ENCODE data around the gene UGT1A10. TPM values are rescaled to one million over a fixed set of nuclear protein-coding genes. Genes with fewer than 3 reads are reported as not detected.
"Not testable (repeated sequence)": the region's sequence is repeated elsewhere in the genome, so short reads cannot be mapped to it uniquely, and the experiment has no call there.

Gene UGT1A10
- total RNA-seq, 1 donor from 2014 or later: not detected

DNA sequence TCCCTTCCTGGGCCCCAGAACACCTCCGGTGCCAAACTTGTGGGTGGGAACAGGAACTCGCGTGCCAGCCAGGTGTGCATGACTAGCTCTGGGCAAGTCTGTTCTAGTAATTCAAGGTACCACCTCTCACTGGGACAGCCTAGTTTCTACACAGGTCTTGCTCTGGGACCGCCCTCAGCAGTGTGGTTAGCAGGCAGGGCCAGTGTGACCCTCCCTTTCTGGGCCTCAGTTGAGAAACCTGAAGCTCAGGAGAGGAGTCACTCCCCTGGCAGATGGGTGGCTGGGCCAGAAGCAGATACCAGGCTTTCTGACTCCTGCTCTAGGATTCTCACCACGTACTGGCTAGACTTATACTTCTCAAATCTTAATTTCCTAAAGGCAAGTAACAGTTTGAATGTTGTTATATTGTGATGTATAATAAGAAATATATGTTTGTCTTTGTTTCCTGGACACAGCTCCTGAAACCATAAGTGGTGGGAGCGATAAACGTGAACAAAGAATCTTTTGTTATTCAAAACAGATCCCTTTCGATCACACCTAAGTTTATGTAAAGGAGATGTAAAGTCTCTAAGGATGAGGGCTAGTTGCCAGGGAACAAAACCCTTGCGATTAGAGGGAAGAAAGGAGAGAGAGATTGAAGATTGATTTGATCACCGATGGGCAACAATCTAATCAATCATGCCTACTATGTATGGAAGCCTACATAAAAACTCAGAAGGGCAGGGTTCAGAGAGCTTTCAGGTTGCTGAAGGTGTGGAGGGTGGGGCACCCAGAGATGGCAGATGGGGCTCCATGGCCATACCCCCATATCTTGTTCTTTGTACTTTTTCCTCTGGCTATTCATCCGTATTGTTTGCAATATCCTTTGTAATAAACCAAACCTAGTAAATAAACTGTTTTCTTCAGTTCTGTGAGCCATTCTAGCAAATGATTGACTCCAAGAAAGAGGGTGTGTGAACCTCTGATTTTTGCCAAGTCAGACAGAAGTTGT is 55.5 kb downstream of the UGT1A10 start:
- DNase-seq (ENCODE audit: low read depth): no peak

DNA sequence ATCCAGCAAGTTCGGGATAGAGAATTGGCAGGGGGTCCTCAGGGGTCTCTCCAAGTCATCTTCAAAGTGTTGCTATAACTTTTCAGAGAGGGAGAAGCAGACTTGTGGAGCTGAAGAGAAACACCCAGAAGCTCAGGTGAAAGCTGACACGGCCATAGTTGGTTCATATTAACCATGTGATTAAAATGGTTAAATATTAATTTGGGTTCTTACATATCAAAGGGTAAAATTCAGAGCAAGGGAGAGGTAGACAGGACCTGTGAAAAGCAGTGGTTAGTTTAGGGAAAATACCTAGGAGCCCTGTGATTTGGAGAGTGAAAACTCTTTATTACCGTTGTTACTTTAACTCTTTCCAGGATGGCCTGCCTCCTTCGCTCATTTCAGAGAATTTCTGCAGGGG is 56.4 kb downstream of the UGT1A10 start, which contains the start of gene UGT1A6:
Gene UGT1A6, plus strand, starts transcription at position 243 of the 400 bp plus-strand sequence. Its CDS starts 115 bp downstream, at position 358.
- DNase-seq (ENCODE audit: low read depth): no peak

DNA sequence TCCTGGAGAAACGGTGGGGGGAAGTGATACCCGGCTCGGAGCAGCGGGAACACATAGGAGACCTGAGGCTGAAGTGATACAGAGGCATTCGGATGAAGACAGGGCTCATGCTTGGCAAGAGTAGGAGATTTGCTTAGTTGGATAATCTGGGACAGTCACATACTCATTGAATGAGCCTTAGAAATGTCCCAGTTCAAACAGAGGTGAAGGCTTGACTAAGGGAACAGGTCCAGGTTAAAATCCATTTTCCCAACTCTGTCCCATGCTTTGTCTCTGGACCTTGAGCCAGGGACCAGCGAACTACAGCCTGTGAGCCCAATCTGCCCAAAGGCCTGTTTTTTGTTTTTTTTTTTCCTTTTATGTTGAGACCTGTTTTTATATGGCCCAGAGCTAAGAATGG is 57.7 kb downstream of the UGT1A10 start:
- DNase-seq (ENCODE audit: low read depth): no peak

DNA sequence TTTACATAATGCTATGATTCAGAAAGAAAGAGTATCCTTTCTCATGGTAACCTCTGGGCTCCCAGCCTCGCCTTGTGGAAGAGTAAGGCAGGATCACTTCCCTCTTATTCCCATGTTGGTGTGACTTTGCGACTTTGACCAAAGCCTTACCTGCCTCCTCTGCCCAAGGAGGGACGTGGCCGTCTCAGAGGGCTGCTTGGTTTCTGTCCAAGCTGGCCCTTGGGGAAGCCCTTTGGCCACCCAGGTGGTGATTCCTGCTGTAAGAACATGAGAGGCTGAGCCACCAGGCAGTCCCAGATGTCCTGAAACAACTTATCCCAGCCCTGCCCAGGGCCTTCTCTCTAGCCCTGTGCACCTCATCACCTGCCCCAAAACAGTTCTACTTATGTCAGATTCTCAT is 62.5 kb downstream of the UGT1A10 start:
- DNase-seq (ENCODE audit: low read depth): no peak

DNA sequence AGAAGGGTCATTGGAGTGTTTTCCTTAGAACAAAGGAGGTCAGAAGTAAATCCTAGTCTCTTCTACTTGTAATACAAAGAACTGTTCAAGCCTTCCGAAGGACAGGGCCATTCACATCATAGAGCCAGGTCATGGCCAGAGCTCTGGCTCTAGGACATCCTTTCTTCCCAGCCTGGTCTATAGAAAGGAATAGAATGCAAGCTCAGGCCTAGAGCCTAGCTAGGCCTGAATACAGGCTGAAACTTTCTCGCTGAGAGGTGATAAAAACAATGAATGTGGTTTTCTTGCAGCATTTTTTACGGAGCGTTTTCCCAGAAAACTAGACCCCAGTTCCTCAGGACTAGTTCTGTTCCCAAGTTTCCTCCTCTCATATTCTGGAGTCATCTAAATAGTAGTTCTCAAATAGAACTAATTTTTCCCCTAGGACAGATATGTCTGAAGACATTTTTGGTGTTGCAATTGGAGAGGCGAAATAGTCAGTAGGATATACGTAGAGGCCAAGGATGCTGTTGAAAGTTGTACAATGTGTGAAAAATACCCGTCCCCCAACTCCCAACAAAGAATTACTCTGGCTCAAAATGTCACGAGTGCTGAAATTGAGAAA is 63.3 kb downstream of the UGT1A10 start:
- no peak for DNase-seq (ENCODE audit: low read depth)

DNA sequence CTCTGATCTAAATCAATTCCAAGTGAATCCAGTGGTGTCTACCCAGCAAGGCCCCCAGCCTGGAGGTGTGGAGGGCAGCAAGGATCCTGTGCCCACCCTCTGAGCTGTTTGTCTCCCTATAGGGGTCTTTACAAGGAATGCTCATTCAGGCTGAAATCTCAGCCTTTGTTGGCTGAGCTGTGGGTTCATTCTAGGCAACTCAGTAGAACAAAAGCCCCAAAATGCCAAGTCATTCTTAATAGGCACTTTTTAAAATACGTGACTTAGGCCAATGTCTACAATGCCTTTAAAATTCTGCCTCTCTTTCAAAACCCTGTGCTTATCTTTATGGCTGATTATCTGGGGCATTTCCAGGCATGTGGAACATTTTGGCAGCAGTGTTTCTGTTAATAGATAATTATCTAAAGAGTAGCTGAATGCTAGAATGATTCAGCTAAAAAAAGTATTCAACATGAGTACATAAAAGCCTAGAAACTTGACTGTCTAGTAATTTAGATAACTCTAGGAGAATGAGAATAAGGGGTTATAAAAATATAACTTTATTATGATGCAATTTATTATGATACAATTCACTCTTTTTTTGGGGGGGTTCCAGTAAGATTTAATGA is 63.9 kb downstream of the UGT1A10 start:
- DNase-seq (ENCODE audit: low read depth): no peak

DNA sequence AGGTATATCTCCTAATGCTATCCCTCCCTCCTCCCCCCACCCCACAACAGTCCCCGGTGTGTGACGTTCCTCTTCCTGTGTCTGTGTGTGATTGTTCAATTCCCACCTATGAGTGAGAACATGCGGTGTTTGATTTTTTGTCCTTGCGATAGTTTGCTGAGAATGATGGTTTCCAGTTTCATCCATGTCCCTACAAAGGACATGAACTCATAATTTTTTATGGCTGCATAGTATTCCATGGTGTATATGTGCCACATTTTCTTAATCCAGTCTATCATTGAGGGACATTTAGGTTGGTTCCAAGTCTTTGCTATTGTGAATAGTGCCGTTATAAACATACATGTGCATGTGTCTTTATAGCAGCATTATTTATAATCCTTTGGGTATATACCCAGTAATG is 64.6 kb downstream of the UGT1A10 start:
- not testable (repeated sequence) for DNase-seq (ENCODE audit: low read depth)

DNA sequence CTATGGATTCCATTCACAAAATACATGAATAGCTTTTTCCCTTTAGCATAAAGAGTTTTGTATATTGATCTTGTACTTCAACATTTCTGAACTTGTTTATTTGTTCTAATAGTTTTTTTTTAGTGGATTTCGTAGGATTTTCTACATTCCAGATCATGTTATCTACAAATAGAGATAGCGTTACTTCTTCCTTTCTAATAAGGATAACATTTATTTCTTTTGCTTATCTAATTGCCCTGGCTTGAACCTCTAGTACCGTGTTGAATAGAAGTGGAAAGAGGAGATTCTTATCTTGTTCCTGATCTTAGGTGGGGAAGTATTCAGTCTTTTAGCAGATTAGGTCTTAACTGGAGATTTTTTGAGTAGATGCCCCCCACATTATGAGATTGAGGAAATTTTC is 66.0 kb downstream of the UGT1A10 start:
- DNase-seq (ENCODE audit: low read depth): no peak

DNA sequence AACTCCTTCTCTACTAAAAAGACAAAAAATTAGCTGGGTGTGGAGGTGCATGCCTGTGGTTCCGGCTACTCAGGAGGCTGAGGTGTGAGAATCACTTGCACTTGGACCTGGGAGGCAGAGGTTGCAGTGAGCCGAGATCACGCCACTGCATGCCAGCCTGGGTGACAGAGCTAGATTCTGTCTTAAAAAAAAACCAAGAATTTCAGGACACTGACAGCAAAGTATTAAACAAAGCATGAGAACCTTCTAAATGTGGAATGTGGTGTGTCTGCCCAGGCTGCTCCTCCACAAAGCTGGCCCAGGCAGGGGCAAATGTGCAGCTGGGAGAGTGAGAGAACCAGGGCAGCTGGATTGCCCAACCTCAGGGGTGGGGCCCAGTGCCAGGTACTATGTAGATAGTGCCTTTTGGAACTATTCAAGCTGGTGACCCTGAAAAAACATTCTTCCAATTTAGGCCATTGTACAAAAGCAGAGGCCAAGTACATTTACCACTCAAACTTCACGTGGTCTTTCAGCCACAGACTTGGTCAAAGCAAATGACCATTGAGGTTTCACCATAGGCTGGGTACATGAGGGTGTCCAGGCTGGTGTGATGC is 69.8 kb downstream of the UGT1A10 start:
- DNase-seq (ENCODE audit: low read depth): peak; percentile 7

DNA sequence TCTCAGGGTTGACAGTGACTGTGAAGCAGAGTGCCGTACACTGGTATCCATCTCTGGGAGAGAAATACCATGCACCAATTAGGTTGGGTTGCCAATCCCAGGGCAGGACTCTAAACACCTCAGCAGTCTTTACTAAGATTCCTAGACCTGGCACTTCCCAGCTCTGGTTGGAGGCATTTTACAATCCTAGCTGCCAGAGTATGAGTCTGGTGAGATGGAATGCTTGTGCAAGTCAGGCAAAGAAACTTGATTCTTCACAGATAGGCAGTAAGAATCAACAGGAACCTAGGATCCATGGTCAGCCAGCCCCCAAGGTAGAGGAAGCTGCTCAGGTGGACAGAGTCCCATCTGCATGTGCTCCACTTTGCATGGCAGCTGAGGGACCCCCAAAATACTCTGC is 70.5 kb downstream of the UGT1A10 start:
- no peak for DNase-seq (ENCODE audit: low read depth)

DNA sequence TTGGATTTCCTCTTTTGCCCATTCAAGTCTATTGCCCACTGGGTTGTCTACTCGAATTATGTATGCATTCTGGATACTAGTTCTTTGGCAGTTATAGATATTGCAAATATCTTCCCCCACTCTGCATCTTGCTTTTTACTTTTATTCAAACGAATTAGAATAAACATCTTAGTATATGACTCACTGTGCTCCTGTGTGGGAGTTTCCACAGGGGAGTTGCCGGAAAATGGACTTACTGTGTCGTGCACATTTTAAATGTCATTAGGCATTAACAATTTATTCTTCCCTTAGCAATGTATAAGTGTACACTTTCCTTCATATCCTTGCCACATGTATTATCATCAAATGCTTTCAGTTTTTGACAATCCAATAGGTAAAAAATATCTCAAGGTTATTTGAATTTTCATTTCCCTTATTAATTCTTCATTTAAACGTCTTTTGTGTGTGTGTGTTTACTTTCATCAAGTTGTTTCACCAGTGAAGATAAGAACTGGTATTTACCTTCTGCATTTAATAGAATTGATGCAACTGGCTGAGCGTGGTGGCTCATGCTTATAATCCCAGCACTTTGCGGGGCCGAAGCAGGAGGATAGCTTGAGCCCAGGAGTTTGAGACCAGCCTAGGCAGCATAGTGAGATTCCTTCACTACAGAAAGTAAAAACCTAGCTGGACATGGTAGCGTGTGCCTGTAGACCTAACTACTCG is 71.8 kb downstream of the UGT1A10 start:
- DNase-seq (ENCODE audit: low read depth): no peak

DNA sequence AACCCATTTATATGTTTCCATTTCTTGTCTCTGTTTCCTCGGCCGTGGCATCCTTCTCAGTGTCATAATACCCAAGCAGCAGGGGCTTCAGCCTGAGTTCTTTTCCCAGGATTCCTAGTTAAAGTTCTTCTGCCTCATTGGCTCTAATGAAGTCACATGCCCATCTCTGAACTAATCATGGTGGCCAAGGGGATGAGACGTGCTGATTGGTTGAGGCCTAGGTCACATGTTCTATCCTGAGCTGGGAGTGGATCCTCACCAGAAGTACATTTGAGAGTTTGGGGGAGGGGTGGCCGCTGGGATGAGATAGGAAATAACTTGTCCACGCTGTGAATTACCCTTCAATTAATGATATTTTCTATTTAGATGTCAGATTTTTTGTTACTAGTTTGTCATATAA is 72.7 kb downstream of the UGT1A10 start:
- no peak for DNase-seq (ENCODE audit: low read depth)

DNA sequence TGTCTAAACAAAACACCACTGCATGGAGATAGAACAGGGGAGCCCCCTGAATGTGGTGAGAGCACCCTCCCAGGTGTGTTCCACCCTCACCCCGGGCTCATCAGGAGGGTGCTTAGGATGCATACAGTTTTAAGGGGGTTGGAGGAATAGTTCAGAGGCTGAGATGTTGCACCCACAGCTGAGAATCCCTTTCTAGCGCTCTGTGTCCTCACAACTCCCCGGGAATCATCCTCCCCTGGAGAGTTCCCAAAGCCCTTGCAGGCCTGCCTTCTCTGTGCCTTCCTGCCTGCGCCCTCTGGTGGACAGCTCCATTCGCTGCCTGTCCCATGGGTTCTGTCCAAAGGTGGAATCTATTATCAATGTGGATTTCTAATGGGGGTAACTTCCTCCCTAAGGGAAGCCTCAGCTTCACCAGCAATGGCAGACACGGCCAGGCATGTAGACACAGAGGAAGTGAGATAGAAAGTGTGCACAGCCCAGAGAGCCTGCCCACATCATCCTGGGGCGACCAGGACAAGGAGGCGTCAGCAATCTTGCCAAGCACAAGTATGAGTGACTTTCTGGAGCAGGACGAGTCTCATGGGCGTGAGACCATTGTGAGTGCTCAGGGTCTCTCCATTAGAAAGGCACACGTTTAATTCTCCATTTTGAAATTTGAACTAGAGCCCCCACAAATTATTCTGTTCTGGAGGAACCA is 75.2 kb downstream of the UGT1A10 start:
- peak; percentile 81 for DNase-seq (ENCODE audit: low read depth)

DNA sequence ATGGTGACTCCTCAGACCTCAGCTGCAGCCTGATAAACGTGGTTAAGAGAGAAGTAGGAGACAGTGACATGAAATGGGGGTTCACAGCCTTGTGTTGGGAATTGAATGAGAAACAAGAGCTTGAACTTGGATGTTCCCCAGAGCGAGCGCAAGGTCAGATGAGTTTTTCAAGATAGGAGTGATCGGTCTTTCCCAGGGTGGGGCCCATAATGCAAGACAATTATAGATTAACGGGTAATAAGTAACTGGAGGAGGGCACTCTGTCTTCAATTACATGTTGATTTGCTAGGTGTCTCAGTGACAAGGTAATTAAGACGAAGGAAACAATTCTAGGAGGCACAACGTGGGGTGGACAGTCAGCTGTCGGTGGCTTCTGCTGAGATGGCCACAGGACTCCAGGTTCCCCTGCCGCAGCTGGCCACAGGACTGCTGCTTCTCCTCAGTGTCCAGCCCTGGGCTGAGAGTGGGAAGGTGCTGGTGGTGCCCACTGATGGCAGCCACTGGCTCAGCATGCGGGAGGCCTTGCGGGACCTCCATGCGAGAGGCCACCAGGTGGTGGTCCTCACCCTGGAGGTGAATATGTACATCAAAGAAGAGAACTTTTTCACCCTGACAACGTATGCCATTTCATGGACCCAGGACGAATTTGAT is 76.5 kb downstream of the UGT1A10 start, which contains the start of gene UGT1A5:
Gene UGT1A5, plus strand, starts transcription at position 297 of the 651 bp plus-strand sequence. Its CDS starts 85 bp downstream, at position 382.
- no peak for DNase-seq (ENCODE audit: low read depth)

DNA sequence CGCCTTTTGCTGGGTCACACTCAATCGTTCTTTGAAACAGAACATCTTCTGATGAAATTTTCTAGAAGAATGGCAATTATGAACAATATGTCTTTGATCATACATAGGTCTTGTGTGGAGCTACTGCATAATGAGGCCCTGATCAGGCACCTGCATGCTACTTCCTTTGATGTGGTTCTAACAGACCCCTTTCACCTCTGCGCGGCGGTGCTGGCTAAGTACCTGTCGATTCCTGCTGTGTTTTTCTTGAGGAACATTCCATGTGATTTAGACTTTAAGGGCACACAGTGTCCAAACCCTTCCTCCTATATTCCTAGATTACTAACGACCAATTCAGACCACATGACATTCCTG is 77.0 kb downstream of the UGT1A10 start:
- DNase-seq (ENCODE audit: low read depth): no peak

DNA sequence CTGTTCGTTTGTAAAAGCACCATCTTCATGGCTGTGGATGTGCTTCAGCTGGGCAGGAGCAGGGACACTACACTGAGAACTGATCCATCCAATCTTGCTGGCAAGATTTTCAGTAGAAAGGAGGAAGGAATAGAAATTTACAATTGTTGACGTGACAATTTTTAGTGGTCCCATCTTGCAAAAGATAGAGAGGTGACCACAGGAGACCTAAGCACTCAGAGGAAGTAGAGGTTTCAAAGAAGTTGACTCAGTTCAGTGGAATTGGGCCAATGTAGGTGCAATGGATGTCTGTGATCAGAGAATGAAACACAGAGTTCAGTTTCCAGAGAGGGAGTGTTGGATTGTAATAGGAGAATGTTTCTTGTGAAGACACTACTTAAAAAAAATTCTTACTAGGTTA is 77.9 kb downstream of the UGT1A10 start:
- no peak for DNase-seq (ENCODE audit: low read depth)

DNA sequence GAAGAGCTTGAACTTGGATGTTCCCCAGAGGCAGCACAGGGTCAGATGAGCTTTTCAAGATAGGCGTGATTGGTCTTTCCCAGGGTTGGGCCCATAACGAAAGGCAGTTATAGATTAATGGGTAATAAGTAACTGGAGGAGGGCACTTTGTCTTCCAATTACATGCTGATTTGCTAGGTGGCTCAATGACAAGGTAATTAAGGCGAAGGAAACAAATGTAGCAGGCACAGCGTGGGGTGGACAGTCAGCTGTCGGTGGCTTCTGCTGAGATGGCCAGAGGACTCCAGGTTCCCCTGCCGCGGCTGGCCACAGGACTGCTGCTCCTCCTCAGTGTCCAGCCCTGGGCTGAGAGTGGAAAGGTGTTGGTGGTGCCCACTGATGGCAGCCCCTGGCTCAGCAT is 82.3 kb downstream of the UGT1A10 start, which contains the start of gene UGT1A4:
Gene UGT1A4, plus strand, starts transcription at position 185 of the 400 bp plus-strand sequence. Its CDS starts 85 bp downstream, at position 270.
- DNase-seq (ENCODE audit: low read depth): no peak

DNA sequence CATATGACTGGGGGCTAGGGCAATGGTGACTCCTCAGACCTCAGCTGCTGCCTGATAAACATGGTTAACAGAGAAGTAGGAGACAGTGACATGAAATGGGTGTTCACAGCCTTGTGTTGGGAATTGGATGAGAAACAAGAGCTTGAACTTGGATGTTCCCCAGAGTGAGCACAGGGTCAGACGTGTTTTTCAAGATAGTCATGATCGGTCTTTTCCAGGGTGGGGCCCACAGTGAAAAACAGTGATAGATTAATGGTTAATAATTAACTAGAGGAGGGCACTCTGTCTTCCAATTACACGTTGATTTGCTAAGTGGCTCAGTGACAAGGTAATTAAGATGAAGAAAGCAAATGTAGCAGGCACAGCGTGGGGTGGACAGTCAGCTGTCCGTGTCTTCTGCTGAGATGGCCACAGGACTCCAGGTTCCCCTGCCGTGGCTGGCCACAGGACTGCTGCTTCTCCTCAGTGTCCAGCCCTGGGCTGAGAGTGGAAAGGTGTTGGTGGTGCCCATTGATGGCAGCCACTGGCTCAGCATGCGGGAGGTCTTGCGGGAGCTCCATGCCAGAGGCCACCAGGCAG is 92.6 kb downstream of the UGT1A10 start, which contains the start of gene UGT1A3:
Gene UGT1A3, plus strand, starts transcription at position 320 of the 579 bp plus-strand sequence. Its CDS starts 85 bp downstream, at position 405.
- DNase-seq (ENCODE audit: low read depth): no peak

Measured in myocyte (in vitro differentiated cells).